Measurements from ENCODE around the gene ATP6AP1.

DNA sequence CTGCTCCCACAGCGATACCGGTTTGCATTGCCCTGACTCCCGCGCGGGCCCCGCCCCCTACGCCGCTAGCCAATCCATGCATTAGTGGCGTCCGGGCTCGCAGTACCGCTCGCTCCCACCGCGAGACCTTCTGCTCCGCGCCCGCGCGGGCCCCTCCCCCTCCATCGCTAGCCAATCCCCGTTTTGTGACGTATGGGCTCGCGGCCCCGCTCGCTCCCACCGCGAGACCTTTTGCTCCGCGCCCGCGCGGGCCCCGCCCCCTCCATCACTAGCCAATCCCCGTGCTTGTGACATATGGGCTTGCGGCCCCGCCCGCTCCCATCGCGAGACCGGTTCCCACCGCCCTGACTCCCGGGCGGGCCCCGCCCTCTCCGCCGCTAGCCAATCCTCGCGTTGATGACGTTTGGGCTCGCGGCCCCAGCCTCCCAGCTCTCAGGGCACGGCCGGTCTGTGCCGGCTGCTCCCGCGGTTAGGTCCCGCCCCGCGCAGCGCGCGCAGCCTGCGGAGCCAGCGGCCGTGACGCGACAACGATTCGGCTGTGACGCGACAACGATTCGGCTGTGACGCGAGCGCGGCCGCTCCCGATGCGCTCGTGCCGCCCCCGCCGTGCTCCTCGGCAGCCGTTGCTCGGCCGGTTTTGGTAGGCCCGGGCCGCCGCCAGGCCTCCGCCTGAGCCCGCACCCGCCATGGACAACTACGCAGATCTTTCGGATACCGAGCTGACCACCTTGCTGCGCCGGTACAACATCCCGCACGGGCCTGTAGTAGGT lies 49.5 kb upstream of the ATP6AP1 start, which contains the start of gene EMD:
- peak; percentile 87 for TF ChIP-seq POLR2A (IDR thresholded peaks at IDR 0.05; ENCODE audit: low read length)
- TF ChIP-seq GATA1 (IDR thresholded peaks at IDR 0.05; ENCODE audit: low read depth, low read length) = no peak
